Measurements from ENCODE around the gene SPATC1L. TPM values are rescaled to one million over a fixed set of nuclear protein-coding genes. Genes with fewer than 3 reads are reported as not detected.
"Not testable (repeated sequence)": the region's sequence is repeated elsewhere in the genome, so short reads cannot be mapped to it uniquely, and the experiment has no call there.

The SPATC1L gene
- total RNA-seq, 1 donor from 2014 or later: 10.9 TPM

GRCh38 chr21:46185716-46186115, 1.5 kb upstream of the SPATC1L start:
- no peak for TF ChIP-seq CTCF (IDR thresholded peaks at IDR 0.05; ENCODE audit: insufficient read depth, low read length, poor library complexity, severe bottlenecking)
- Histone ChIP-seq H3K27me3 (ENCODE audit: control insufficient read depth, insufficient read depth, low read length) (no peaks in the 10 kb centered on the region), H3K4me3 (ENCODE audit: low read depth, low read length) (no peak overlapping the region), H3K36me3 (ENCODE audit: control insufficient read depth, insufficient read depth, low read length) (no peaks in the 10 kb centered on the region)
- DNase-seq (ENCODE audit: low read depth): no peak

DNA sequence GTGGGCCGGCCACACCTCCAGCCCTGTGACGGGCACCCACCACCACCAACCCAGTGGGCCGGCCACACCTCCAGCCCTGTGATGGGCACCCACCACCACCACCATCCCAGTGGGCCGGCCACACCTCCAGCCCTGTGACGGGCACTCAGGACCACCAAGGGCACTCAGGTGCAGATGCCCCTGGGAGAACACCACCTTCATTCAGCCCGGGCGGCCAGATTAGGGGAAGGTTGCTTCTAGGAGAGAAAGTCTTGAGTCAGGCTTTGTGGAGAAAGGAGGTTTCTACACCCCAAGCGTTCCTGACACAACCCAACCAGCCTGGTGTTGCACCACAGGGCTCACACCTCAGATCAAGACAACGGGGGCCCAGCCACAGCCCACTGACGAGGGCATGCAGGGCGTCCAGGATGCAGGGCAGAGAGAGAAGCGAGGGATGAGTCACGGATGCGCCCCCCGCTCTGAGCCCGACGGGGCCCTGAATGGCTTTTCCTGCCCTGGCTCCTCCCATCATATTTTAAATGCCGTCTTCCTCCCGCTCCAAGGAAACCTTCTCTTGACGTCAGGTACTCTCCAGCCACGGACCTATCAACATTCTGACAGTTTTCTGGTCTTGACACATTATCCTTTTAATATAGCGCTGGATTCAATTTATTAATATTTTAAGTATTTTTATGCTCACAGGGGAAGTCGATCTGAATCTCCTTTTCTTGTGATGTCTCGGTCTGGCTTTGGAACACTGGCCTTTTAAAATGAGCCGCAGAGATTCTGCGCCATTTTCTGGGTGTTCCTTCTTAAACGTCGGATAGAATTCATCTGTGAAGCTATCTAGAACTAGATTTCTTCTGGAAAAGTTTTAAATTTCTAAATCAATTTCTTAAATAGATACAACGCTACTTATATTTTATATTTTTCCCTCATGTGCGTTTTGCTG, 631 bp upstream of the SPATC1L start:
- no peaks in the 10 kb centered on the region for H3K27me3 ChIP-seq (ENCODE audit: control insufficient read depth, insufficient read depth, low read length)
- no peak for TF ChIP-seq CTCF (IDR thresholded peaks at IDR 0.05; ENCODE audit: insufficient read depth, low read length, poor library complexity, severe bottlenecking)
- peak overlapping the region; percentile 45 for H3K4me3 ChIP-seq (ENCODE audit: low read depth, low read length)
- H3K36me3 ChIP-seq (ENCODE audit: control insufficient read depth, insufficient read depth, low read length): no peaks in the 10 kb centered on the region
- DNase-seq (ENCODE audit: low read depth): peak; percentile 12

GRCh38 chr21:46183337-46183909, 836 bp downstream of the SPATC1L start:
- H3K36me3 ChIP-seq (ENCODE audit: control insufficient read depth, insufficient read depth, low read length); DNase-seq (ENCODE audit: low read depth); H3K27me3 ChIP-seq (ENCODE audit: control insufficient read depth, insufficient read depth, low read length): not testable (repeated sequence)
- H3K4me3 ChIP-seq (ENCODE audit: low read depth, low read length): peak overlapping the region; percentile 91

- H3K4me3 ChIP-seq (ENCODE audit: low read depth, low read length): no peak overlapping the region
- H3K36me3 ChIP-seq (ENCODE audit: control insufficient read depth, insufficient read depth, low read length): no peaks in the 10 kb centered on the region
- DNase-seq (ENCODE audit: low read depth): no peak
- no peak for TF ChIP-seq CTCF (IDR thresholded peaks at IDR 0.05; ENCODE audit: insufficient read depth, low read length, poor library complexity, severe bottlenecking)
- H3K27me3 ChIP-seq (ENCODE audit: control insufficient read depth, insufficient read depth, low read length): no peaks in the 10 kb centered on the region
Observed at GRCh38 chr21:46182548-46183336, 1.5 kb downstream of the SPATC1L start.

- H3K27me3 ChIP-seq (ENCODE audit: control insufficient read depth, insufficient read depth, low read length): no peaks in the 10 kb centered on the region
- H3K36me3 ChIP-seq (ENCODE audit: control insufficient read depth, insufficient read depth, low read length): no peaks in the 10 kb centered on the region
- no peak for TF ChIP-seq CTCF (IDR thresholded peaks at IDR 0.05; ENCODE audit: insufficient read depth, low read length, poor library complexity, severe bottlenecking)
- no peak overlapping the region for H3K4me3 ChIP-seq (ENCODE audit: low read depth, low read length)
- DNase-seq (ENCODE audit: low read depth): no peak
Observed at GRCh38 chr21:46181953-46182547, 2.2 kb downstream of the SPATC1L start.

- H3K36me3 ChIP-seq (ENCODE audit: control insufficient read depth, insufficient read depth, low read length): no peaks in the 10 kb centered on the region
- TF ChIP-seq CTCF (IDR thresholded peaks at IDR 0.05; ENCODE audit: insufficient read depth, low read length, poor library complexity, severe bottlenecking): no peak
- H3K27me3 ChIP-seq (ENCODE audit: control insufficient read depth, insufficient read depth, low read length): no peaks in the 10 kb centered on the region
- DNase-seq (ENCODE audit: low read depth): no peak
- H3K4me3 ChIP-seq (ENCODE audit: low read depth, low read length): no peak overlapping the region
Observed at GRCh38 chr21:46181436-46181835, 2.8 kb downstream of the SPATC1L start.
